Esophagus (tissue), 2 donors: ENCODE results near the gene FAH. TPM values are rescaled to one million over a fixed set of nuclear protein-coding genes. Genes with fewer than 3 reads are reported as not detected.
"Not testable (repeated sequence)": the region's sequence is repeated elsewhere in the genome, so short reads cannot be mapped to it uniquely, and the experiment has no call there.

ENCODE experiments used
- H3K27ac ChIP-seq, 2 donors: one replicate each; pipeline ENCODE4 v1.5.1; 2013; ENCODE audit warnings: low read depth in 2 of 2, mild to moderate bottlenecking in 2 of 2, inconsistent platforms in 1 of 2, low read length in 1 of 2, moderate library complexity in 1 of 2
- H3K27me3 ChIP-seq, 2 donors: one replicate each; pipeline ENCODE4 v1.6.1; 2013; ENCODE audit warnings: low read length in 2 of 2, control low read depth in 1 of 2, mild to moderate bottlenecking in 1 of 2; ENCODE audit not compliant: insufficient read depth in 2 of 2, control insufficient read depth in 1 of 2
- H3K36me3 ChIP-seq, 2 donors: one replicate each; pipeline ENCODE4 v1.6.1; 2013; ENCODE audit warnings: low read length in 1 of 2; ENCODE audit not compliant: control insufficient read depth in 2 of 2, insufficient read depth in 2 of 2
- H3K4me1 ChIP-seq, 2 donors: one replicate each; pipeline ENCODE4 v1.6.1; 2013; ENCODE audit warnings: low read length in 1 of 2; ENCODE audit not compliant: control insufficient read depth in 2 of 2, insufficient read depth in 2 of 2
- H3K4me3 ChIP-seq, 2 donors: one replicate each; pipeline ENCODE4 v1.5.1; 2013; ENCODE audit warnings: low read length in 2 of 2, mild to moderate bottlenecking in 2 of 2, low read depth in 1 of 2, moderate library complexity in 1 of 2
- H3K9me3 ChIP-seq, 2 donors: one replicate each; pipeline ENCODE4 v1.6.1; 2013; ENCODE audit warnings: mild to moderate bottlenecking in 2 of 2, low read depth in 1 of 2, low read length in 1 of 2, moderate library complexity in 1 of 2; ENCODE audit not compliant: control insufficient read depth in 2 of 2, insufficient read depth in 1 of 2
- WGBS, 2 donors: extraction: QIAGEN DNeasy Blood & Tissue Kit; methylation state at CpG; one replicate each; pipeline ENCODE4 v1.1.7; 2013; 5-methylcytosine and 5-hydroxymethylcytosine counted together
- polyA plus RNA-seq, 2 donors: library from polyadenylated mRNA; stranded (reverse); fragments of 200-250 nt; gene quantifications; one replicate each; pipeline ENCODE4 v1.2.3, GENCODE V29; 2013
- donor health status: healthy with polysubstance abuse.
- donor health status: Bipolar disorder and iron deficiency.

FAH gene
- polyA plus RNA-seq, 2 donors: 13.8 to 15.9 TPM

DNA sequence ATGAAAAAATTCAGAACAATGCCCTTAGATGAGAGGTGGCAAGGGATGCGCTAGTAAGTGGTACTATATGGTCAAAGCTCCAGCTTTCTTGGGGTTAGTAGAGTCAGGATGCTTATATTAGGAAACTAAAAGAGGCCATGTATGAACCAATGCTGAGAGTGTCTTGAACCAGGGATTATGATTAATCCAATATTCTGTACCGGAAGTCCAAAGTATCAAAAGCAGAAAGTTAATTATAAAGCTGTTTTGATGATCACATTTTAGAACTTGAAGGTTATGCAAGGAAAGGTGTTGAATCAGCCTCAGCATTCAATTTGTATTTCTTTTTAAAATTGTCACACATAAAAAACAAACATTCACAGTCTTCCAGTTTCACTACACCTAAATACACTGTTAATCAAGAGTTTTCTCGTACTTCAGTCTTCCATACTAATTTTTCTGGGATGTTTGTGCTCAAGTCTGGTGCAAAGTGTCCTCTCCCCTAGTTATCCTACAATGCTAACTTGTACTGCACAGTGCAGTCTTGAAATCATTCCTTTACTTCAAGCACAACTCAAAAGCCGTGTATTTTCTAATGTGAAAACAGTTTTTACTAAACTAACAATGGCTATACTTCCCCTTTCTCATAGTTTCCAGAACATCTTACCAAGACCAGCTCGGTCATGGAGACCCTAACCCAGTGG lies 10.7 kb upstream of the FAH start:
- H3K4me3 ChIP-seq: no peak overlapping the region
- no peaks in the 10 kb centered on the region for H3K4me1 ChIP-seq
- H3K27me3 ChIP-seq: no peaks in the 10 kb centered on the region
- H3K27ac ChIP-seq: no peak overlapping the region
- H3K36me3 ChIP-seq: no peaks in the 10 kb centered on the region
- 83% methylated on average over 5 of the region's 5 CpGs for WGBS, 2 donors
- H3K9me3 ChIP-seq: no peaks in the 10 kb centered on the region

DNA sequence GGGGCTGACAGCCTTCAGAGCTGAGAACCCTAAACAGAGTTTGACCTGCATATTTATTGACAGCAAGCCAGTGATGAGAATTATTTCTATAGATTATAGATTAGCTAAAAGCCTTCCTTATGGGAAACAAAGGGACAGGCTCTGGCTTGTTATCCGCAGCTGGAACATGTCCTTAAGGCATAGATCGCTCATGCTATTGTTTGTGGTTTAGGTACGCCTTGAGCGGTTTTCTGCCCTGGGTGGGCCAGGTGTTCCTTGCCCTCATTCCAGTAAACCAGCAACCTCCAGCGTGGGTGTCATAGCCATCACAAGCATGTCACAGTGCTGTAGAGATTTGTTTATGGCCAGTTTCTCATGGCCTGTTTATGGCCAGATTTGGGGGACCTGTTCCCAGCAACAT lies 10.2 kb upstream of the FAH start:
- Histone ChIP-seq H3K4me1 (no peaks in the 10 kb centered on the region), H3K27me3 (no peaks in the 10 kb centered on the region), H3K9me3 (no peaks in the 10 kb centered on the region), H3K27ac (no peak overlapping the region), H3K4me3 (no peak overlapping the region), H3K36me3 (no peaks in the 10 kb centered on the region)
- 52 to 71% methylated on average over 5 of the region's 5 CpGs for WGBS, 2 donors

DNA sequence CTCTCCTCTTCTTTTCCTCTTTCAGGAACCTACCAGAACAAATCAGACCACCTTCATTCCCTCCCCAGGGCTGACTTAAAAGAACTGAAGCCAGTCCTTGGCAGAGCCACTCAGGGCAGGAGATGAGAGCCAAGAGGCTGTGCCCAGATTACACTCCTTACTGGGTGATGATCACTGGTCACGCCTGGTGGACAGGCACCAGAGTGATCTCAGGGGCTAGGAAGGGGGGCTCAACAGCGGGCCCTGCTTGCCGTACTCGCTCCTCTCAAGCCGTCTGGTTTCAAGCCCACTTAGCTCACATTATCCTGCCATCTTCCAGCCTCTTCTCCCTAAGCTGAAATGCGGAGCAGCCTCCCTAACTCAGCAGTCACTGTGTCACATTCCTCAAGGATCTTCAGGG lies 1.7 kb upstream of the FAH start:
- H3K4me3 ChIP-seq: no peak overlapping the region
- no peaks in the 10 kb centered on the region for H3K9me3 ChIP-seq
- peaks cover 0 to 3% of the 10 kb centered on the region in 2 donors for H3K4me1 ChIP-seq
- WGBS, 2 donors: 75 to 78% methylated on average over 6 of the region's 6 CpGs
- H3K27me3 ChIP-seq: no peaks in the 10 kb centered on the region
- no peak overlapping the region for H3K27ac ChIP-seq
- H3K36me3 ChIP-seq: no peaks in the 10 kb centered on the region

DNA sequence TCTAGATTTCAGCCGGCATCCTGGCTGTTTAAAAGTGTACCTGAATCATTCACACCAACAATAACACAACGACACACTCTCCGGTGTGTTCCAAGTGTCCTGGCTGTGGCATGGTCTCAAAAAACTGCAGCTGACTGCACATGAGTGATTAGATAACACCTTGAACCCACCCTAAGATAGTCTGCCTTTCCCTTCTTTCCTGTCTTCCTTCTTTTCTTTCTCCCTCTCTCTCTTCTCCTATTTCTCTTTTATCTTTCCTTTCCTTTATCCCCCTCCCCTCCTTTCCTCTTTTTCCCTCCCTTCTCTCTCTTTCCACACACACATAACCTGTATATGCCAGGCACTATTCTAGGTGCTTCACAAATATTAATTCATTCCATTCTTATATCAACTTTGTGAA lies 1.2 kb upstream of the FAH start:
- 64% methylated on average over 3 of the region's 3 CpGs for WGBS, 2 donors
- Histone ChIP-seq H3K27me3 (no peaks in the 10 kb centered on the region), H3K27ac (no peak overlapping the region), H3K4me1 (peaks cover 0 to 3% of the 10 kb centered on the region in 2 donors), H3K36me3 (no peaks in the 10 kb centered on the region), H3K4me3 (no peak overlapping the region), H3K9me3 (no peaks in the 10 kb centered on the region)

DNA sequence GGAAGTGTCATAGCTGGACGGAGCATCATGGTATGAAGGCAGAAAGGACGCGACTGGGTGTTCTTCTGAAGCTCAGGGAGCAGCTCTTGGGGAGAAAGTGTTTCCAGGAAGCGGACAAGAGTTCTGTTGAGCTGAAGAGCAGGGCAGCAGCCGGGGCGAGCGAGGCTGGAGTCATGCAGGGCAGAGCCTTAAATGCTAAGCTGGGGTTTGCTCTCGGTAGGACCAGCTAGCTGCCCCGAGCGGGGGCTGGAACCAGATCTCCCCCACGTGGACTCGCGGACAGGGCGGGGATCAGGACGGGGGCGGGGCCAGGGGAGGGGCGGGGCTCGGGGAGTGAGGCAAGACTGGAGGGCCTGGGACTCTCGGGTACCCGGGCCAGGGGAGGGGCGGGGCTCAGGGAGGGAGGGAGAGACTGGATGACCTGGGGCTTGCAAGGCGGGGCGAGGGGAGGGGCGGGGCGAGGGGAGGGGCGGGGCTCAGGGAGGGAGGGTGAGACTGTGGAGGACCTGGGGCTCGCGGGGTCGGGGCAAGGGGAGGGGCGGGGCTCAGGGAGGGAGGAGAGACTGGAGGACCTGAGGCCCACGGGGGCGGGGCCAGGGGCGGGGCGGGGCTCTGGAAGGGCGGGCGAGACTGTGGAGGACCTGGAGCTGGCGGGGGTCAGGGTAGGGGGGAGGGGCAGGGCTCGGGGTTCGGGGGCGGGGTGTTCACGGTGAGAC lies 461 bp upstream of the FAH start:
- H3K4me3 ChIP-seq: peak overlapping the region; percentile 74 to 81
- no peaks in the 10 kb centered on the region for H3K36me3 ChIP-seq
- H3K27me3 ChIP-seq: no peaks in the 10 kb centered on the region
- H3K9me3 ChIP-seq: no peaks in the 10 kb centered on the region
- H3K27ac ChIP-seq: peak overlapping the region; percentile 73 to 75
- H3K4me1 ChIP-seq: peaks cover 0 to 3% of the 10 kb centered on the region in 2 donors
- WGBS, 2 donors: 1 to 4% methylated on average over 20 to 35 of the region's 41 CpGs

DNA sequence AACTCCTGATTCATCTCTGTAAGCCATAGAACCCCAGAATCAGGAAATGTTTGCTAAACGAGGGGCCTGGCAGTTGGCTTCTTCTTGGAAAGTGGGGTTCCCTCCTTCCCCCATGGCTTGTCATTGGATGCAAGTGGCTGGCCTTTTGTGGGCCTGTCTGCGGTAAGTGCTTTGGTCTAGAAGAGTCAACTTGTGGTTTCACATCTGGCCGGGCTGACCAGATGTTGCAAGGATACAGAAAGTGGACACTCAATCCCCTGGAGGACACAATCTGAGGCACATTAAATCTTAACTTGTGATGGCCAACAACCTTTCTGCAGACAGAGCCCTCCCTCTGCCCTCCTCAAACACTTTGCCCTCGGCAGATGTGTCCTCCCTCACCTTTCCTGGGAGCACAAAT lies 1.1 kb downstream of the FAH start:
- Histone ChIP-seq H3K27ac (no peak overlapping the region), H3K4me3 (no peak overlapping the region), H3K27me3 (no peaks in the 10 kb centered on the region), H3K4me1 (peaks cover 0 to 3% of the 10 kb centered on the region in 2 donors), H3K9me3 (no peaks in the 10 kb centered on the region), H3K36me3 (no peaks in the 10 kb centered on the region)
- 67 to 73% methylated on average over 4 of the region's 4 CpGs for WGBS, 2 donors

DNA sequence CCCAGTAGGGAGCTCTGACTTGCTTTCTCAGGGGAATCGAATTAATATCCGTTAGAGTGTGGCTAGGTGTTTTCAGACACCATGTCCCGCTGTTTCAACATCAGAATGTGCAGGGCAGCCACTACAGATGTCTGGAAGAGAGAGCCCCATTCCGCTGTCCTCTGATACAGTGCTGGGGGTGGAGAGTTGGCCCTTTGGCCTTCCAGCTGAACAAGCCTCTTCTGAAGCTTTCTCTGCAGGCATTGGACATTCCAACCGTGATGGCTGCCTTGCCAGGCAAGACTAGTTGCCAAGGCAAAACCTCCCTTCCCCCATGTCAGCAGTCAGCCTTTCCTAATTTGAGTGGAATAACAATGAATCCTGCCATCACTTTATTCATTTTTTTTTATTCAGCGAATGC lies 1.5 kb downstream of the FAH start:
- WGBS, 2 donors: 86% methylated on average over 6 of the region's 6 CpGs
- Histone ChIP-seq H3K27ac (no peak overlapping the region), H3K36me3 (no peaks in the 10 kb centered on the region)

DNA sequence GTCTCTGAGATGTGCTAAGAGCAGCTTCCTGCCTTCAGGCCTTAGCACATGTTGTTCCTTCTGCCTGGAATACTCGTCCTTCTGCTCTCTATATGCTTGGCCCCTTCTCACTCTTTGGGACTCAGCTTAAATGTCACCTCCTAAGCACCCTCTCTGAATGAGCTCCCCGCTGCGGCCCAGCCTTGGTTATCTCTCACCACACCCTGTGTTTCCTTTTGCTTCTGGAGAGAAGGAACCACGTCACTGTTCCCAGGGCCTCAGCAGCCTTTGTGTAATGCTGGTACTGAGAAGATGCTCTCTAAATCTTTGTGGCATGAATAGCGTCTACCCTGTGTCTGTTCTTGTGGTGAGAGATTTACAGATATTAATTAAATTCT lies 2.2 kb downstream of the FAH start:
- H3K4me3 ChIP-seq: no peak overlapping the region
- peaks cover 0 to 2% of the 10 kb centered on the region in 2 donors for H3K36me3 ChIP-seq
- H3K9me3 ChIP-seq: no peaks in the 10 kb centered on the region
- 89 to 91% methylated on average over 5 of the region's 5 CpGs for WGBS, 2 donors
- no peak overlapping the region for H3K27ac ChIP-seq
- H3K4me1 ChIP-seq: peaks cover 0 to 3% of the 10 kb centered on the region in 2 donors
- H3K27me3 ChIP-seq: no peaks in the 10 kb centered on the region

More for the DNA sequence above, 1.5 kb downstream of the FAH start:
- H3K27me3 ChIP-seq: no peaks in the 10 kb centered on the region
- H3K4me1 ChIP-seq: peaks cover 0 to 3% of the 10 kb centered on the region in 2 donors
- no peaks in the 10 kb centered on the region for H3K9me3 ChIP-seq
- H3K4me3 ChIP-seq: no peak overlapping the region

DNA sequence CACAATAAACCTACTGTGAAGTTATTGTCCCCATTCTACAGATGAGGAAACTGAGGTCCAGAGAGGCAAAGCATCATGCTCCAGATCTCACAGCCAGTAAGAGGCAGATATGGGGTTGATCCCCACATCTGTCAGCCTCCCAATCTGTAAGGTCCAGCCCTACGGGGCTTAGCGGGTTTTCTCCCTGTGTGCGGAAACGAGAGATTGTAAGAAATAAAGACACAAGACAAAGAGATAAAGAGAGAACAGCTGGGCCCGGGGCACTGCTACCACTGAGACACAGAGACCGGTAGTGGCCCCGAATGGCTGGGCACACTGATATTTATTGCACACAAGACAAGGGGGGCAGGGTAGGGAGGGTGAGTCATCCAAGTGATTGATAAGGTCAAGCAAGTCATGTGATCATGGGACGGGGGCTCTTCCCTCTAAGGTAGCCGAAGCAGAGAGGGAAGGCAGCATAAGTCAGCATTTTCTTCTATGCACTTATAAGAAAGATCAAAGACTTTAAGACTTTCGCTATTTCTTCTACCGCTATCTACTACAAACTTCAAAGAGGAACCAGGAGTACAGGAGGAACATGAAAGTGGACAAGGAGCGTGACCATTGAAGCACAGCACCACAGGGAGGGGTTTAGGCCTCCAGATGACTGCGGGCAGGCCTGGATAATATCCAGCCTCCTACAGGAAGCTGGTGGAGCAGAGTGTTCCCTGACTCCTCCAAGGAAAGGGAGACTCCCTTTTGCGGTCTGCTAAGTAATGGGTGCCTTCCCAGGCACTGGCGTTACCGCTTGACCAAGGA lies 2.8 kb downstream of the FAH start:
- H3K9me3 ChIP-seq, H3K4me1 ChIP-seq, H3K4me3 ChIP-seq, H3K36me3 ChIP-seq, H3K27me3 ChIP-seq, H3K27ac ChIP-seq: not testable (repeated sequence)
- WGBS, 2 donors: 76 to 87% methylated on average over 16 of the region's 16 CpGs
